Neuronal stem cell (in vitro differentiated cells): ENCODE results near the gene ZCCHC3.

Experiments
- DNase-seq: peaks from one replicate; pipeline ENCODE4 v3.0.0-alpha.2; 2013; ENCODE audit warnings: low spot score
- H2AFZ ChIP-seq: one replicate; pipeline ENCODE4 v1.6.1; 2013; ENCODE audit warnings: mild to moderate bottlenecking, low read length, inconsistent platforms
- H2AK5ac ChIP-seq: 2 replicates; pipeline ENCODE4 v1.6.1; 2013; ENCODE audit warnings: low read depth, mild to moderate bottlenecking, inconsistent platforms, low read length, moderate library complexity, mixed read lengths
- H2BK120ac ChIP-seq: 2 replicates; pipeline ENCODE4 v1.6.1; 2013; ENCODE audit warnings: low read depth, mild to moderate bottlenecking, inconsistent platforms, low read length, moderate library complexity, mixed read lengths
- H2BK12ac ChIP-seq: one replicate; pipeline ENCODE4 v1.6.1; 2013; ENCODE audit warnings: low read length, inconsistent platforms
- H2BK15ac ChIP-seq: 2 replicates; pipeline ENCODE4 v1.6.1; 2013; ENCODE audit warnings: mild to moderate bottlenecking, low read length, inconsistent platforms, mixed read lengths
- H2BK5ac ChIP-seq: one replicate; pipeline ENCODE4 v1.6.1; 2013; ENCODE audit warnings: inconsistent platforms, mild to moderate bottlenecking, low read length, moderate library complexity
- H3K14ac ChIP-seq: one replicate; pipeline ENCODE4 v1.6.1; 2013; ENCODE audit warnings: low read length, inconsistent platforms
- H3K18ac ChIP-seq: 2 replicates; pipeline ENCODE4 v1.6.1; 2013; ENCODE audit warnings: low read length, inconsistent platforms
- H3K23ac ChIP-seq: 2 replicates; pipeline ENCODE4 v1.6.1; 2013; ENCODE audit warnings: low read depth, mild to moderate bottlenecking, mixed read lengths, low read length, inconsistent platforms; ENCODE audit not compliant: poor library complexity
- H3K27ac ChIP-seq: replicated peaks from 3 replicates; pipeline ENCODE4 v1.5.1; 2013; ENCODE audit warnings: low read length, inconsistent platforms
- H3K27me3 ChIP-seq, 3 experiments: 2 replicates each; pipeline ENCODE4 v1.6.1; 2013; ENCODE audit warnings: low read length in 3 of 3, mild to moderate bottlenecking in 2 of 3, inconsistent platforms in 1 of 3, low read depth in 1 of 3, mixed read lengths in 1 of 3, moderate library complexity in 1 of 3; ENCODE audit not compliant: control insufficient read depth in 3 of 3, insufficient read depth in 3 of 3
- H3K36me3 ChIP-seq, 2 donors: replicated peaks in 1 of 2; 2 replicates each; pipeline ENCODE4 v1.6.1; 2013; ENCODE audit warnings: low read length in 2 of 2; ENCODE audit not compliant: control insufficient read depth in 2 of 2, insufficient read depth in 2 of 2
- H3K4ac ChIP-seq: 2 replicates; pipeline ENCODE4 v1.6.1; 2013; ENCODE audit warnings: inconsistent platforms, mild to moderate bottlenecking, low read length, moderate library complexity
- H3K4me1 ChIP-seq, 2 donors: 1 replicate in 1 of 2; 2 replicates in 1 of 2; pipeline ENCODE4 v1.6.1; 2013; ENCODE audit warnings: low read length in 2 of 2, low read depth in 1 of 2; ENCODE audit not compliant: control insufficient read depth in 2 of 2, insufficient read depth in 1 of 2
- H3K4me2 ChIP-seq: one replicate; pipeline ENCODE4 v1.6.1; 2013; ENCODE audit warnings: mild to moderate bottlenecking, low read length, inconsistent platforms; ENCODE audit not compliant: insufficient read depth, poor library complexity, severe bottlenecking
- H3K4me3 ChIP-seq, 2 donors: 2 replicates each; pipeline ENCODE4 v1.5.1; 2013; ENCODE audit warnings: low read length in 2 of 2, mild to moderate bottlenecking in 2 of 2, inconsistent platforms in 1 of 2, moderate library complexity in 1 of 2
- H3K79me1 ChIP-seq: one replicate; pipeline ENCODE4 v1.6.1; 2013; ENCODE audit warnings: low read depth, mild to moderate bottlenecking, inconsistent platforms, low read length, moderate library complexity
- H3K9ac ChIP-seq: one replicate; pipeline ENCODE4 v1.6.1; 2013; ENCODE audit warnings: mild to moderate bottlenecking, low read depth, low read length, inconsistent platforms; ENCODE audit not compliant: poor library complexity
- H3K9me3 ChIP-seq, 2 donors: replicated peaks in 1 of 2; 2 replicates each; pipeline versions ENCODE3 to v1.6.1; 2013; ENCODE audit warnings: low read length in 2 of 2, mild to moderate bottlenecking in 2 of 2, inconsistent platforms in 1 of 2, low read depth in 1 of 2, mixed read lengths in 1 of 2, moderate library complexity in 1 of 2; ENCODE audit not compliant: control insufficient read depth in 2 of 2, insufficient read depth in 1 of 2
- H4K8ac ChIP-seq: one replicate; pipeline ENCODE4 v1.6.1; 2013; ENCODE audit warnings: low read depth, mild to moderate bottlenecking, inconsistent platforms, low read length, moderate library complexity
- H4K91ac ChIP-seq: one replicate; pipeline ENCODE4 v1.6.1; 2013; ENCODE audit warnings: low read length, low read depth, mild to moderate bottlenecking, inconsistent platforms; ENCODE audit not compliant: poor library complexity
- WGBS, 2 donors: extraction: QIAGEN DNeasy Blood & Tissue Kit; methylation state at CpG; one replicate each; pipeline ENCODE4 v1.1.7; 2013; ENCODE audit warnings: missing lambda C conversion rate in 2 of 2, mixed read lengths in 1 of 2; ENCODE audit not compliant: insufficient read length in 2 of 2, insufficient replicate concordance in 1 of 2; ENCODE audit errors: extremely low coverage in 2 of 2; 5-methylcytosine and 5-hydroxymethylcytosine counted together

ZCCHC3 gene

DNA sequence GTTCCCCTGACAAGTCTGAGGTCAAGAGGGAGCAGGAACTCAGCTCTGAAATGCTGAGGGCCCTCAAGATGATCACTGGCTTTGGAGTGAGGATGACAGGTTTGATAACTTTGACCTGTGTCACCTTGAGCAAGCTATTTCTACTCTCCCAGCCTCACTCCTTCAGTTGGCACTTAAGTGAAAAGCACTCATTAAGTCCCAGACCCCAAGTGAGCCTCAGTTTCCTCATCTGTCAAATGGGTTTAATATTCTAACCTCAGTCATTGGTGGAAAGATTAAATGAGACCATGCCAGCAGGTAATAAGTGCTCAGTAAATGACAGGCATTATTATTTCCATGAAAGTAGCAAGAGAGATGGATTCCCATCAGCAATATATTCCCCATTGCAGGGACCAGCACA, 25.8 kb upstream of the ZCCHC3 start:
- no peak overlapping the region for H4K91ac ChIP-seq
- H3K9me3 ChIP-seq = peaks cover 0 to 1% of the 10 kb centered on the region in 2 donors
- no peak overlapping the region for H2BK5ac ChIP-seq
- no peak overlapping the region for H2BK12ac ChIP-seq
- H3K9ac ChIP-seq = no peak overlapping the region
- H3K18ac ChIP-seq = no peak overlapping the region
- no peak overlapping the region for H3K14ac ChIP-seq
- H3K27ac ChIP-seq = no peak overlapping the region
- H2BK120ac ChIP-seq = no peak overlapping the region
- peaks cover 15 to 54% of the 10 kb centered on the region in 2 donors for H3K36me3 ChIP-seq
- peaks cover 0 to 2% (median 0%) of the 10 kb centered on the region in 3 experiments for H3K27me3 ChIP-seq
- H2AK5ac ChIP-seq = no peak overlapping the region
- H3K4ac ChIP-seq = no peak overlapping the region
- H2AFZ ChIP-seq = no peak overlapping the region
- no peak overlapping the region for H3K4me3 ChIP-seq
- H3K4me2 ChIP-seq = no peak overlapping the region
- H2BK15ac ChIP-seq = no peak overlapping the region
- DNase-seq = no peak
- H3K4me1 ChIP-seq = peaks cover 0 to 4% of the 10 kb centered on the region in 2 donors
- H3K23ac ChIP-seq = no peak overlapping the region
- H3K79me1 ChIP-seq = no peaks in the 10 kb centered on the region
- no peak overlapping the region for H4K8ac ChIP-seq

DNA sequence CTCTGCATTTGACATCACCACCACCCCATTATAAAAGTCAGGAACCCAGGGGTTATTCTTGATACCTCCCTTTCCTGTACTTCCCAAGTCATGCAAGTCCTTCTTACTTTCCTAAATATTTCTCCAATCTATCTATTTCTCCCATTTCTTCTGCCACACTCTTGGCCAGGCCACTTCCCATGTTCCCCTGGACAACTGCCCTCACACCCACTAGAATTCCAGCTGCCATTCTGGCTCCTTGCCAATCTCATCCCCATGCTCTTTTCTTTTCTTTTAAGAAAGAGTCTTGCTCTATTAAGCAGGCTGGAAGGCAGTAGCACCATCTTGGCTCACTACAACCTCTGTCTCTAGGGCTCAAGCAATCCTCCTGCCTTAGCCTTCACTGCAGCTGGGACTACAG, 24.7 kb upstream of the ZCCHC3 start:
- H2BK120ac ChIP-seq = no peak overlapping the region
- H3K14ac ChIP-seq = no peak overlapping the region
- H3K9ac ChIP-seq = no peak overlapping the region
- H3K18ac ChIP-seq = no peak overlapping the region
- no peaks in the 10 kb centered on the region for H3K4me1 ChIP-seq
- no peak overlapping the region for H3K4me3 ChIP-seq
- no peak overlapping the region for H3K27ac ChIP-seq
- no peak overlapping the region for H3K4ac ChIP-seq
- H3K27me3 ChIP-seq = peaks cover 0 to 2% (median 0%) of the 10 kb centered on the region in 3 experiments
- no peak overlapping the region for H4K91ac ChIP-seq
- no peak overlapping the region for H4K8ac ChIP-seq
- no peaks in the 10 kb centered on the region for H3K79me1 ChIP-seq
- H2BK5ac ChIP-seq = no peak overlapping the region
- DNase-seq = no peak
- H2BK12ac ChIP-seq = no peak overlapping the region
- H2AK5ac ChIP-seq = no peak overlapping the region
- H3K4me2 ChIP-seq = no peak overlapping the region
- no peak overlapping the region for H3K23ac ChIP-seq
- no peak overlapping the region for H2BK15ac ChIP-seq
- H3K36me3 ChIP-seq = peaks cover 26 to 66% of the 10 kb centered on the region in 2 donors
- H3K9me3 ChIP-seq = peaks cover 0 to 1% of the 10 kb centered on the region in 2 donors
- H2AFZ ChIP-seq = no peak overlapping the region

DNA sequence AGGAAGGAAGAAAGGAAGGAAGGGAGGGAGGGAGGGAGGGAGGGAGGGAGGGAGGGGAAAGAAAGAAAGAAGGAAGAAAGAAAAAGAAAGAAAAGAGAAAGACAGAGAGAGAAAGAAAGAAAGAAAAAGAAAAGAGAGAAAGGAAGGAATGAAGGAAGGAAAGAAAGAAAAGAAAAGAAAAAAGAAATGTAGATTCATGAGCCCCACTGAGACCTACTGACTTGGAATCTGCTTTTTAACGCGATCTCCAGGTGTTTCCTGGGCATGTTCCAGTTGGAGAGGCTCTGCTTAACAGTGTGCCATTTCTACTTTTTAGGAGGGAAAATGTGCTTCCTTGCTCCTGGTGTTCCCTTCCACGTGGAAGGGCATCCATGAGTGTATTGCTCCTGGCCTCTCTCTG, 23.5 kb upstream of the ZCCHC3 start:
- no peak overlapping the region for H2BK12ac ChIP-seq
- H3K4me3 ChIP-seq = no peak overlapping the region
- H4K8ac ChIP-seq = no peak overlapping the region
- H3K14ac ChIP-seq = no peak overlapping the region
- no CpG with 5 or more reads among the region's 3 CpGs for WGBS, 2 donors
- H2AFZ ChIP-seq = no peak overlapping the region
- no peak overlapping the region for H3K27ac ChIP-seq
- no peak overlapping the region for H2BK120ac ChIP-seq
- DNase-seq = no peak
- no peaks in the 10 kb centered on the region for H3K4me1 ChIP-seq
- H3K9me3 ChIP-seq = peaks cover 0 to 1% of the 10 kb centered on the region in 2 donors
- no peak overlapping the region for H2BK15ac ChIP-seq
- H2AK5ac ChIP-seq = no peak overlapping the region
- no peaks in the 10 kb centered on the region for H3K79me1 ChIP-seq
- H2BK5ac ChIP-seq = no peak overlapping the region
- H3K4me2 ChIP-seq = no peak overlapping the region
- H3K9ac ChIP-seq = no peak overlapping the region
- no peak overlapping the region for H3K23ac ChIP-seq
- H3K27me3 ChIP-seq = no peaks in the 10 kb centered on the region
- H3K4ac ChIP-seq = no peak overlapping the region
- H4K91ac ChIP-seq = no peak overlapping the region
- peaks cover 32 to 76% of the 10 kb centered on the region in 2 donors for H3K36me3 ChIP-seq
- H3K18ac ChIP-seq = no peak overlapping the region

DNA sequence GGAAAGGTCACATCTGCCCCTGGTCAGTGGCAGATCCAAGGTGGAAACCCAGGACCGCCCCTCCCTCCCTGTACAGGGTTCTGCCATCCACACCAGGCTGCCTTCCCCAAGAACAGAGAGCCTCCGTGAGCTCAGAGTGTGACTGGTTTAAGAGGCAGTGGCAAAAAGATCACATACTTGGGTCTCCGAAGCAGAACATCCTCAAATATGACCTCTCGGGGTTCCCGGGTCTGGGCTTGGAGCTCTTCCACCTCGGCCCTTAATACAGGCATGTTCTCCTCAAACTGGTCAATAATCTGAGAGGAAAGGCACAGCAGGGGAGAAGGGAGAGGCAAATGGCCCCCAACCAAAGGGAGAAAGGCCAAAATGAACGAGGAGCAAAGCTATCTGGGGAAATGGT, 21.6 kb upstream of the ZCCHC3 start:
- Histone ChIP-seq H3K4me3 (no peak overlapping the region), H3K36me3 (peaks cover 33 to 81% of the 10 kb centered on the region in 2 donors), H3K4ac (no peak overlapping the region), H4K91ac (no peak overlapping the region), H2AK5ac (no peak overlapping the region), H3K27ac (no peak overlapping the region), H3K18ac (no peak overlapping the region), H2BK5ac (no peak overlapping the region), H3K23ac (no peak overlapping the region), H3K79me1 (no peaks in the 10 kb centered on the region), H3K9me3 (peaks cover 0 to 1% of the 10 kb centered on the region in 2 donors), H3K14ac (no peak overlapping the region), H3K4me2 (no peak overlapping the region), H3K27me3 (no peaks in the 10 kb centered on the region), H2BK120ac (no peak overlapping the region), H3K9ac (no peak overlapping the region), H2AFZ (no peak overlapping the region), H2BK12ac (no peak overlapping the region), H2BK15ac (no peak overlapping the region), H3K4me1 (no peaks in the 10 kb centered on the region), H4K8ac (no peak overlapping the region)
- no CpG with 5 or more reads among the region's 7 CpGs for WGBS, 2 donors
- DNase-seq = no peak
